Panc1 (cell line): ENCODE measurements around the gene AZI2. TPM values are rescaled to one million over a fixed set of nuclear protein-coding genes. Genes with fewer than 3 reads are reported as not detected.

Experiments
- ATAC-seq: fragments of 200-7000 bp; cut with Tn5 transposase; 2 replicates; pipeline ENCODE4 v1.9.1; 2020; ENCODE audit warnings: mild to moderate bottlenecking, moderate library complexity
- BruUV-seq: library from RNA; stranded (reverse); fragments of 400-500 nt; replicated peaks from 2 replicates; lab custom pipeline; 2021; lab: Mats Ljungman, UMichigan
- CTCF ChIA-PET: fragments of 300-600 bp; sonication (Branson Sonifier 250); formaldehyde crosslinking; loops from one replicate; lab custom pipeline; 2022; ENCODE audit warnings: antibody characterized with exemption; lab: Charles Lee
- POLR2A ChIA-PET: fragments of 300-600 bp; sonication (Branson Sonifier 250); formaldehyde crosslinking; loops from one replicate; lab custom pipeline; 2022; ENCODE audit warnings: antibody characterized with exemption; lab: Charles Lee
- DNase-seq: peaks from one replicate; pipeline ENCODE4 v3.0.0-alpha.2; 2010; ENCODE audit warnings: low read depth, low spot score
- H3K27ac ChIP-seq: 2 replicates; pipeline ENCODE4 v1.5.1; 2011; ENCODE audit warnings: mild to moderate bottlenecking, low read length, inconsistent platforms
- H3K27me3 ChIP-seq: fragments of 200-500 bp; sonication (Bioruptor generic); 2 replicates; pipeline ENCODE4 v1.6.0; 2014; ENCODE audit warnings: low read length, inconsistent platforms; ENCODE audit not compliant: control insufficient read depth, insufficient read depth
- H3K36me3 ChIP-seq: fragments of 200-500 bp; sonication (Bioruptor generic); 2 replicates; pipeline ENCODE4 v1.5.1; 2014; ENCODE audit warnings: inconsistent platforms, mild to moderate bottlenecking, low read length, moderate library complexity; ENCODE audit not compliant: control insufficient read depth, insufficient read depth
- H3K4me1 ChIP-seq: 2 replicates; pipeline ENCODE4 v1.5.1; 2011; ENCODE audit warnings: inconsistent platforms, mild to moderate bottlenecking, low read length, moderate library complexity; ENCODE audit not compliant: control insufficient read depth, insufficient read depth
- H3K4me3 ChIP-seq, 2 experiments: 2 replicates each; pipeline ENCODE4 v1.5.1; 2011 to 2012; ENCODE audit warnings: low read depth in 2 of 2, low read length in 2 of 2, mild to moderate bottlenecking in 2 of 2, inconsistent platforms in 1 of 2, moderate library complexity in 1 of 2
- H3K9me3 ChIP-seq: fragments of 200-500 bp; sonication (Bioruptor generic); 2 replicates; pipeline ENCODE4 v1.5.1; 2014; ENCODE audit warnings: low read depth, mild to moderate bottlenecking, inconsistent platforms, low read length, moderate library complexity; ENCODE audit not compliant: control insufficient read depth, insufficient read depth
- CTCF ChIP-seq: fragments of 450-650 bp; IDR thresholded peaks from 2 replicates; pipeline ENCODE4 v1.5.1; 2017; ENCODE audit warnings: mild to moderate bottlenecking
- POLR2AphosphoS5 ChIP-seq: IDR thresholded peaks from 2 replicates; pipeline ENCODE4 v1.6.1; 2012; ENCODE audit warnings: mild to moderate bottlenecking, low read depth, low read length, moderate library complexity
- REST ChIP-seq, 2 experiments: IDR thresholded peaks; 2 replicates each; pipeline ENCODE4 v1.6.1; 2011 to 2012; ENCODE audit warnings: low read depth in 2 of 2, control low read depth in 1 of 2, low read length in 1 of 2, mild to moderate bottlenecking in 1 of 2, moderate library complexity in 1 of 2; ENCODE audit not compliant: insufficient read depth in 1 of 2
- SIN3A ChIP-seq: IDR thresholded peaks from 2 replicates; pipeline ENCODE4 v1.6.1; 2012; ENCODE audit warnings: low read depth, mild to moderate bottlenecking, low read length, moderate library complexity, borderline replicate concordance; ENCODE audit not compliant: insufficient read depth
- TCF7L2 ChIP-seq: IDR thresholded peaks from 2 replicates; pipeline ENCODE4 v1.6.1; 2011; ENCODE audit warnings: mild to moderate bottlenecking, low read depth, low read length, inconsistent platforms
- in situ Hi-C: cut with HindIII; loops from 2 replicates; pipeline ENCODE4 v1.10.0; 2016; ENCODE audit warnings: low sequenced_read_pairs, low pct_unique_long_range_greater_than_20kb
- intact Hi-C: fragments of 100-400 bp; cut with micrococcal nuclease; formaldehyde crosslinking; loops from one replicate; pipeline ENCODE4 v1.10.0; 2022; ENCODE audit not compliant: unreplicated experiment
- total RNA-seq: library from RNA; stranded (reverse); gene quantifications from one replicate; pipeline ENCODE4 v1.2.1, GENCODE V29; 2021; ENCODE audit not compliant: unreplicated experiment

AZI2 gene
- total RNA-seq, 1 experiment from 2014 or later, result 42.4 TPM

GRCh38 chr3:28335246-28335645, 13.4 kb downstream of the AZI2 start:
- Histone ChIP-seq H3K4me1 (no peaks in the 10 kb centered on the region), H3K27me3 (no peaks in the 10 kb centered on the region), H3K36me3 (peaks cover 14% of the 10 kb centered on the region), H3K4me3 (no peak overlapping the region), H3K27ac (no peak overlapping the region), H3K9me3 (no peaks in the 10 kb centered on the region)
- ChIA-PET POLR2A (interaction anchor here (0.6 kb wide), 1 partner anchor 987 kb away, joined by 3 read pairs; no protein-coding TSS in a partner anchor), CTCF (no interaction called here)
- ATAC-seq (no peak), DNase-seq (no peak)
- TF ChIP-seq TCF7L2, result no peak
- intact Hi-C loops (no loop called here), in situ Hi-C loops (no loop called here)
- no TSS peak for BruUV-seq

- in situ Hi-C loops, result no loop called here
- Histone ChIP-seq H3K4me1 (no peaks in the 10 kb centered on the region), H3K4me3 (no peak overlapping the region), H3K9me3 (no peaks in the 10 kb centered on the region), H3K27ac (no peak overlapping the region), H3K36me3 (peaks cover 14% of the 10 kb centered on the region), H3K27me3 (no peaks in the 10 kb centered on the region)
- TF ChIP-seq TCF7L2 (no peak), CTCF (peak; percentile 15; the same call in 1 of the 2 replicates)
- DNase-seq (no peak), ATAC-seq (no peak)
- BruUV-seq, result no TSS peak
- intact Hi-C loops, result no loop called here
- CTCF ChIA-PET, result no interaction called here
- POLR2A ChIA-PET, result no interaction called here
Observed at GRCh38 chr3:28334552-28334951, 14.1 kb downstream of the AZI2 start.

GRCh38 chr3:28328188-28329151, 20.2 kb downstream of the AZI2 start:
- TF ChIP-seq CTCF (peak; percentile 46; the same call in 1 of the 2 replicates), POLR2AphosphoS5 (no peak), REST (IDR thresholded peaks at IDR 0.05; ENCODE audit: insufficient read depth in 1 of 2, low read depth in 2 of 2, low read length in 1 of 2) (no peak), TCF7L2 (no peak), SIN3A (no peak)
- no peak overlapping the region for H3K27ac ChIP-seq
- in situ Hi-C loops (no loop called here), intact Hi-C loops (no loop called here)
- no peak for DNase-seq
- no peaks in the 10 kb centered on the region for H3K4me1 ChIP-seq
- no peak overlapping the region for H3K4me3 ChIP-seq
- no peak for ATAC-seq
- H3K36me3 ChIP-seq, result peaks cover 16% of the 10 kb centered on the region
- no peaks in the 10 kb centered on the region for H3K27me3 ChIP-seq
- H3K9me3 ChIP-seq, result no peaks in the 10 kb centered on the region
- ChIA-PET CTCF (interaction anchor here (0.6 to 1.8 kb wide), 2 partner anchors 606 to 617 kb away, joined by 3 to 6 read pairs; partner anchors contain the start of gene EOMES), POLR2A (interaction anchor here (1.2 kb wide), 1 partner anchor 20 kb away, joined by 3 read pairs; the partner anchor contains the start of genes AZI2 and ZCWPW2)
- BruUV-seq, result no TSS peak
